HL-60 (cell line): ENCODE data around the gene TATDN2.

Experiments used
- DNase-seq, 2 experiments: peaks; one replicate each; pipeline ENCODE4 v3.0.0-alpha.2; 2010 to 2020; ENCODE audit warnings: low read depth in 1 of 2, low spot score in 1 of 2
- H3K27ac ChIP-seq: fragments of 250-450 bp; sonication (Bioruptor Pico); replicated peaks from 2 replicates; pipeline ENCODE4 v1.5.1; 2020; ENCODE audit warnings: mild to moderate bottlenecking, moderate library complexity
- H3K27me3 ChIP-seq: fragments of 250-450 bp; sonication (Bioruptor Pico); 2 replicates; pipeline ENCODE4 v1.5.1; 2021; ENCODE audit warnings: mild to moderate bottlenecking, moderate library complexity; ENCODE audit not compliant: insufficient read depth, poor library complexity, severe bottlenecking
- H3K4me3 ChIP-seq: replicated peaks from 2 replicates; pipeline ENCODE4 v1.5.1; 2011; ENCODE audit warnings: mild to moderate bottlenecking, control low read depth, low read length; ENCODE audit not compliant: insufficient read depth
- GABPA ChIP-seq: IDR thresholded peaks from 2 replicates; pipeline ENCODE4 v1.6.1; 2012; ENCODE audit warnings: low read depth
- POLR2AphosphoS5 ChIP-seq: IDR thresholded peaks from 2 replicates; pipeline ENCODE4 v1.6.1; 2012; ENCODE audit warnings: low read depth
- REST ChIP-seq: IDR thresholded peaks from 2 replicates; pipeline ENCODE4 v1.6.1; 2012; ENCODE audit warnings: low read depth; ENCODE audit not compliant: insufficient replicate concordance
- SPI1 ChIP-seq: IDR thresholded peaks from 2 replicates; pipeline ENCODE4 v1.6.1; 2012; ENCODE audit warnings: low read depth, mild to moderate bottlenecking, borderline replicate concordance
- TF ChIP-seq, protein P1 (sequence below): IDR thresholded peaks from one replicate; pipeline ENCODE4 v1.5.1; 2011; ENCODE audit warnings: low read length, control low read depth, inconsistent platforms; ENCODE audit not compliant: insufficient read depth

TATDN2 gene

DNA sequence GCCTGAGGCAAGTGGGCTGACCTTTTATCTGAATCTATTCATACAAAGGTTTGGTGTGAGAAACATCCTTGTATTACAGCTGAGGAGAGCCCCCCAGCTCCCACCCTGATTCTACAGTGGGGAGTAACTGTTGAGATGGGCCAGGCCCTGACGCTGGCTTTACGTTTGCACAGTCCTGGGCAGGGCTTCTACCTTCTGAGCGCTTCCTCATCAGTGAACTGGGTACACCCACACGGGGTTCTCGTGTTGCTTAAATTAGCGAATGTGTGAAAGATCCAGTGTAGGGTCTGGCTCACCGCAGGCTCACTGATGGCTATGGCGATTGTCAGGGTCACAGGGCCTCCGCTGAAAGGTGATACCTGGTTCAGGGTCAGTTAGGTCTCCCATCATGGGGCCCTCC, 51.8 kb downstream of the TATDN2 start:
- Histone ChIP-seq H3K27ac (no peak overlapping the region), H3K4me3 (no peak overlapping the region), H3K27me3 (no peaks in the 10 kb centered on the region)
- no peak for TF ChIP-seq GABPA
- TF ChIP-seq SPI1 = no peak
- TF ChIP-seq, protein P1, sequence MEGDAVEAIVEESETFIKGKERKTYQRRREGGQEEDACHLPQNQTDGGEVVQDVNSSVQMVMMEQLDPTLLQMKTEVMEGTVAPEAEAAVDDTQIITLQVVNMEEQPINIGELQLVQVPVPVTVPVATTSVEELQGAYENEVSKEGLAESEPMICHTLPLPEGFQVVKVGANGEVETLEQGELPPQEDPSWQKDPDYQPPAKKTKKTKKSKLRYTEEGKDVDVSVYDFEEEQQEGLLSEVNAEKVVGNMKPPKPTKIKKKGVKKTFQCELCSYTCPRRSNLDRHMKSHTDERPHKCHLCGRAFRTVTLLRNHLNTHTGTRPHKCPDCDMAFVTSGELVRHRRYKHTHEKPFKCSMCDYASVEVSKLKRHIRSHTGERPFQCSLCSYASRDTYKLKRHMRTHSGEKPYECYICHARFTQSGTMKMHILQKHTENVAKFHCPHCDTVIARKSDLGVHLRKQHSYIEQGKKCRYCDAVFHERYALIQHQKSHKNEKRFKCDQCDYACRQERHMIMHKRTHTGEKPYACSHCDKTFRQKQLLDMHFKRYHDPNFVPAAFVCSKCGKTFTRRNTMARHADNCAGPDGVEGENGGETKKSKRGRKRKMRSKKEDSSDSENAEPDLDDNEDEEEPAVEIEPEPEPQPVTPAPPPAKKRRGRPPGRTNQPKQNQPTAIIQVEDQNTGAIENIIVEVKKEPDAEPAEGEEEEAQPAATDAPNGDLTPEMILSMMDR = no peak
- no peak for DNase-seq

DNA sequence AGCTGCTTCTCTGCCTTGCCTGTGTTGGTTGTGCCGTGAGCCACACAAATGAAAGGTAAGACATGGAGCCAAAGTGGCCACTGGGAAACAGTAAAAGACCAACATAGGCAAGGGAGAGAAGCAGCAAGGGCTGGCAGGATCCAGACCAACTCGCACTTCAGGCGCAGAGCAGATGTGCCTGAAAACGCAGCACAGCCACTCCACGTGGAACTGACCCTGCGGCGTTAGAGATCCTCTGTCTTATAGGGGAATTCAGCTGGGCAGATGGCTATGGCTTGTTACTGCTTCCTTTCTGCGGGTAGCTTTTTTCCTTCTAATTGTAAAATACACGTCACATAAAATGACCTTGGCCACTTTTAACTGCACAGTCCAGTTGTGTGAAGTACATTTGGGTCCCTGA, 54.8 kb downstream of the TATDN2 start:
- Histone ChIP-seq H3K4me3 (no peak overlapping the region), H3K27ac (no peak overlapping the region), H3K27me3 (no peaks in the 10 kb centered on the region)
- TF ChIP-seq POLR2AphosphoS5 (no peak), GABPA (no peak)
- DNase-seq = no peak

DNA sequence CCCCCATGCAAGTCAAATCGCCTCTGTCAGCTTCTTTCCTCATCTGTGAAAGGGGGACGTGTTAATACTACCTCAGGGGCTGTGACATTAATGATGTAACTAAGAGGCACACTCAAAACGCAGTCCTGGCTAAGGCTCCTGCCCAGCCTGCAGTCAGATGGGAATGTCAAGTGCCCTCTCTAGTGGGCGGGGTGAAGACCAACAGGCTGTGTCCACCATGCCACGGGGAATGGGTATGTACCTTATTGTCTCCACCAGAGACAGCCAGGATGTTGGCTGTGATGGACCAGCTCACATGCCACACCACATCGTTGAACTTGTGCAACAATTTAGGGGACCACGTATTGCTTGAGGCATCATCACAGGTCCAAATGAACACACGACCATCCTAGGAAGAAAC, 55.5 kb downstream of the TATDN2 start:
- DNase-seq = no peak
- Histone ChIP-seq H3K27ac (no peak overlapping the region), H3K4me3 (no peak overlapping the region), H3K27me3 (no peaks in the 10 kb centered on the region)
- TF ChIP-seq, protein P1 = no peak
- no peak; the same call in 1 of the 2 replicates for TF ChIP-seq POLR2AphosphoS5
- TF ChIP-seq SPI1 = no peak
- TF ChIP-seq REST = no peak
- no peak for TF ChIP-seq GABPA

DNA sequence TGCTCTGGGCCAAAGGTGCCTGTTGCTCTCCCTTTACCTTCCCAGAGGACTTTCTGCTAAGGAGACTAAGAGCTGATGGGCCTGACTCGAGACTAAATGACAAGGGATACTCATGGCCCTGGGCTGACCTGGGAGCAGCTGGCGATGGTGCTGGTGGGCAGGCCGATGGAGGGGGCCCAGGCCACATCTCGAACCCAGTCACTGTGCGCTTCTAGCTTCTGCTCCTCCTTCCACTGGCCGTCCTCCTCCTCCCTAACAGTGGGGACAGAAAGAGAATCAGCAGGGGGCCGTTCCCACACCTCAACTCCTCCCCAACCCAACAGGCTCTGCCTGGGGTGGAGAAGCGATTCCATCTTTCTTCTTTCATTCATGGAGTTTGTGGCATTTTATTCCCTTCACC, 56.6 kb downstream of the TATDN2 start:
- TF ChIP-seq POLR2AphosphoS5 (no peak), SPI1 (no peak), GABPA (no peak), REST (no peak)
- TF ChIP-seq, protein P1 = no peak
- H3K27ac ChIP-seq = no peak overlapping the region
- H3K4me3 ChIP-seq = no peak overlapping the region
- H3K27me3 ChIP-seq = no peaks in the 10 kb centered on the region
- no peak for DNase-seq
